A549 (cell line): ENCODE results near the gene VPS13D. TPM values are rescaled to one million over a fixed set of nuclear protein-coding genes. Genes with fewer than 3 reads are reported as not detected.

Experiments used
- ATAC-seq, 2 experiments: fragments of 200-7000 bp in 1 of 2; fragments of >200 bp in 1 of 2; cut with Nextera tagmentation in 1 of 2; cut with Tn5 transposase in 1 of 2; 3 replicates each; pipeline versions ENCODE4 v1.8.0 to v1.9.1; 2018 to 2020; ENCODE audit warnings: mild to moderate bottlenecking in 1 of 2, moderate library complexity in 1 of 2
- CTCF ChIA-PET: fragments of 300-600 bp; sonication (Branson Sonifier 250); formaldehyde crosslinking; extraction: SDS; loops from one replicate; lab custom pipeline; 2021; ENCODE audit warnings: antibody characterized with exemption, inconsistent platforms; lab: Yijun Ruan, JAX
- POLR2A ChIA-PET: fragments of 350-600 bp; formaldehyde crosslinking; extraction: SDS; loops from one replicate; lab custom pipeline; 2021; ENCODE audit warnings: antibody characterized with exemption, inconsistent platforms; lab: Yijun Ruan, JAX
- DNase-seq, 2 experiments: peaks; one replicate each; pipeline versions ENCODE4 v3.0.0 to v3.0.0-alpha.2; 2011 to 2016; ENCODE audit warnings: low read depth in 1 of 2, low spot score in 1 of 2
- FAIRE-seq: peaks from 2 replicates; lab custom pipeline; 2011; peaks lifted over from hg19 to GRCh38; lab: Jason Lieb, UNC
- H3K27ac ChIP-seq, 2 experiments: fragments of >200 bp; sonication (Bioruptor Twin); formaldehyde crosslinking; 3 replicates each; pipeline ENCODE4 v1.5.1; 2016 to 2017
- H3K4me1 ChIP-seq: fragments of >200 bp; sonication (Bioruptor Twin); formaldehyde crosslinking; 3 replicates; pipeline ENCODE4 v1.6.1; 2016
- H3K4me2 ChIP-seq: fragments of >200 bp; sonication (Bioruptor Twin); formaldehyde crosslinking; 3 replicates; pipeline ENCODE4 v1.6.1; 2016
- H3K4me3 ChIP-seq: fragments of >200 bp; sonication (Bioruptor Twin); formaldehyde crosslinking; 3 replicates; pipeline ENCODE4 v1.5.1; 2016
- H3K9me3 ChIP-seq: fragments of >200 bp; sonication (Bioruptor Twin); formaldehyde crosslinking; 3 replicates; pipeline ENCODE4 v1.6.1; 2016
- ATOH8 ChIP-seq: fragments of 250-450 bp; sonication (Bioruptor Pico); IDR thresholded peaks from 2 replicates; pipeline ENCODE4 v1.5.0; 2020; ENCODE audit warnings: low read depth, mild to moderate bottlenecking, moderate library complexity
- EHF ChIP-seq: fragments of 250-450 bp; sonication (Bioruptor Pico); IDR thresholded peaks from 2 replicates; pipeline ENCODE4 v1.5.0; 2020; ENCODE audit warnings: mild to moderate bottlenecking
- HDAC2 ChIP-seq: fragments of 200-600 bp; sonication (generic); IDR thresholded peaks from 2 replicates; pipeline ENCODE4 v1.6.1; 2016
- HES2 ChIP-seq: fragments of >200 bp; sonication (Bioruptor Twin); formaldehyde crosslinking; IDR thresholded peaks from 2 replicates; pipeline ENCODE4 v1.6.1; 2016
- KDM1A ChIP-seq: fragments of 200-600 bp; sonication (generic); IDR thresholded peaks from 2 replicates; pipeline ENCODE4 v1.6.1; 2016; ENCODE audit warnings: low read depth, mild to moderate bottlenecking
- KDM5A ChIP-seq: fragments of 200-600 bp; sonication (generic); IDR thresholded peaks from 2 replicates; pipeline ENCODE4 v1.6.1; 2016; ENCODE audit warnings: antibody characterized with exemption, mild to moderate bottlenecking
- MAFK ChIP-seq: fragments of 450-650 bp; IDR thresholded peaks from 2 replicates; pipeline ENCODE4 v1.6.1; 2014; ENCODE audit not compliant: partially characterized antibody
- MAX ChIP-seq: IDR thresholded peaks from 2 replicates; pipeline ENCODE4 v1.6.1; 2012
- NPAS2 ChIP-seq: fragments of 250-450 bp; sonication (Bioruptor Pico); IDR thresholded peaks from 2 replicates; pipeline ENCODE4 v1.8.0; 2022; ENCODE audit warnings: mild to moderate bottlenecking, moderate library complexity, borderline replicate concordance
- SREBF2 ChIP-seq: fragments of 450-650 bp; IDR thresholded peaks from 2 replicates; pipeline ENCODE4 v1.6.1; 2014; ENCODE audit warnings: mild to moderate bottlenecking, moderate library complexity
- USF2 ChIP-seq: fragments of 450-650 bp; IDR thresholded peaks from 2 replicates; pipeline ENCODE4 v1.6.1; 2014; ENCODE audit warnings: antibody characterized with exemption
- ZC3H11A ChIP-seq: fragments of 450-650 bp; IDR thresholded peaks from 2 replicates; pipeline ENCODE4 v1.6.1; 2014; ENCODE audit warnings: antibody characterized with exemption, mild to moderate bottlenecking
- ZSCAN20 ChIP-seq: fragments of 250-450 bp; sonication (Bioruptor Pico); IDR thresholded peaks from 2 replicates; pipeline ENCODE4 v1.8.0; 2022; ENCODE audit warnings: mild to moderate bottlenecking, moderate library complexity
- WGBS: methylation state at CpG from one replicate; pipeline ENCODE4 v1.1.6; 2017; ENCODE audit errors: missing lambda C conversion rate; 5-methylcytosine and 5-hydroxymethylcytosine counted together
- polyA plus RNA-seq, 4 experiments: library from polyadenylated mRNA; depleted of rRNA in 3 of 4; stranded (reverse); fragments of >200 nt; fragmentation: RNase III in 1 of 4; extraction: RNeasy Plus Mini Kit Qiagen cat#74134 plus additional on column Dnase treatment in 1 of 4; gene quantifications; 2 replicates in 3 of 4; 3 replicates in 1 of 4; pipeline ENCODE4 v1.2.3, GENCODE V29; 2011 to 2017

Gene VPS13D
- polyA plus RNA-seq, 2 of the 4 experiments (the other 2 are of a cell fraction) = 5.4 to 15.9 TPM

GRCh38 chr1:12180315-12180714 is 49.5 kb upstream of the VPS13D start (continued):
- TF ChIP-seq ATOH8 (CRISPR knock-in tag) = no peak
- TF ChIP-seq NPAS2 (CRISPR knock-in tag) = no peak
- no peak for TF ChIP-seq KDM5A
- TF ChIP-seq EHF (CRISPR knock-in tag) = no peak

GRCh38 chr1:12180903-12181302 is 48.9 kb upstream of the VPS13D start:
- Histone ChIP-seq H3K4me1 (peaks cover 10% of the 10 kb centered on the region; the same call in 2 of the 3 replicates), H3K27ac (no peak overlapping the region), H3K9me3 (no peaks in the 10 kb centered on the region), H3K4me3 (no peak overlapping the region), H3K4me2 (no peak overlapping the region)
- no CpG with 5 or more reads among the region's 7 CpGs for WGBS
- CTCF ChIA-PET = interaction anchor here (1.1 to 5.0 kb wide), 4 partner anchors 12 to 63 kb away, joined by 3 to 19 read pairs (median 4); no protein-coding TSS in a partner anchor
- ATAC-seq (no peak), DNase-seq (no peak), FAIRE-seq (no peak)
- POLR2A ChIA-PET = no interaction called here
- no peak for TF ChIP-seq HES2
- TF ChIP-seq MAFK = no peak
- no peak for TF ChIP-seq HDAC2
- no peak for TF ChIP-seq ZSCAN20 (CRISPR knock-in tag)

- no peak for FAIRE-seq
These were observed 48.3 kb upstream of the VPS13D start for GRCh38 chr1:12181568-12181967.

GRCh38 chr1:12182410-12182984 is 47.3 kb upstream of the VPS13D start:
- Histone ChIP-seq H3K4me3 (no peak overlapping the region), H3K4me1 (peaks cover 10% of the 10 kb centered on the region; the same call in 2 of the 3 replicates), H3K4me2 (no peak overlapping the region), H3K9me3 (no peaks in the 10 kb centered on the region), H3K27ac (no peak overlapping the region)
- ChIA-PET POLR2A (no interaction called here), CTCF (interaction anchor here (1.4 to 5.0 kb wide), 2 partner anchors 26 to 57 kb away, joined by 5 to 19 read pairs; no protein-coding TSS in a partner anchor)
- TF ChIP-seq ZC3H11A (no peak), KDM1A (0 out of 2 replicates have a peak, but pooled peaks have one; percentile 15), SREBF2 (no peak)
- 43% methylated on average over 4 of the region's 4 CpGs for WGBS
- FAIRE-seq (no peak), DNase-seq (no peak), ATAC-seq (no peak)

More at GRCh38 chr1:12181568-12181967, 48.3 kb upstream of the VPS13D start:
- ChIA-PET CTCF (interaction anchor here (1.1 to 5.0 kb wide), 4 partner anchors 11 to 63 kb away, joined by 3 to 19 read pairs (median 4); no protein-coding TSS in a partner anchor), POLR2A (no interaction called here)
- TF ChIP-seq USF2 = no peak
- Histone ChIP-seq H3K4me3 (no peak overlapping the region), H3K4me1 (peaks cover 10% of the 10 kb centered on the region; the same call in 2 of the 3 replicates), H3K9me3 (no peaks in the 10 kb centered on the region), H3K27ac (no peak overlapping the region), H3K4me2 (no peak overlapping the region)
- no peak for DNase-seq
- 76% methylated on average over 3 of the region's 7 CpGs for WGBS
- ATAC-seq = no peak

- Histone ChIP-seq H3K27ac (no peak overlapping the region), H3K4me1 (peaks cover 9% of the 10 kb centered on the region; the same call in 2 of the 3 replicates), H3K4me2 (no peak overlapping the region), H3K4me3 (no peak overlapping the region), H3K9me3 (no peaks in the 10 kb centered on the region)
- 88% methylated on average over 7 of the region's 7 CpGs for WGBS
- ChIA-PET POLR2A (no interaction called here), CTCF (interaction anchor here (1.0 to 5.0 kb wide), 5 partner anchors 10 to 58 kb away, joined by 3 to 19 read pairs (median 5); no protein-coding TSS in a partner anchor)
- DNase-seq (no peak), ATAC-seq (no peak), FAIRE-seq (no peak)
- TF ChIP-seq MAX = no peak
These were observed 46.6 kb upstream of the VPS13D start for GRCh38 chr1:12183095-12183794.
